Activated T-helper 1 cell treated with Interleukin-2 at 50 U/mL for 16 hours (primary cell): ENCODE measurements around the gene ARMH3.
"Not testable (repeated sequence)": the region's sequence is repeated elsewhere in the genome, so short reads cannot be mapped to it uniquely, and the experiment has no call there.

Experiments used
- DNase-seq: peaks from one replicate; pipeline ENCODE4 v3.0.0-alpha.2; 2020; ENCODE audit warnings: low read depth

The ARMH3 gene

DNA sequence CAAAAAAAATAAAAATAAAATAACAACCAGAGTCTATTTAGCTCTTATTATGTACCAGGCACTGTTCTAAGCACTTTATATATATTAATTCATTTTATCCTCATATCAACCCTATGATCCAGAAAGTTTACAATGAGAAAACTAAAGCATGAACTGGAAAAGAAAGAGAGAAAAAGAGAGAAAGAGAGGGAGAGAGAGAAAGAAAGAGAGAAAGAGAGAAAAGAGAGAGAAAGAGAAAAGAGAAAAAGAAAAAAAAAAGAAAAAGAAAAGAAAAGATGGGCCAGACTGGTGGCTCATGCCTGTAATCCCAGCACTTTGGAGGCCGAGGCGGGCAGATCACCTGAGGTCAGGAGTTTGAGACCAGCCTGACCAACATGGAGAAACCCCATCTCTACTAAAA, 9.9 kb downstream of the ARMH3 start:
- DNase-seq, result no peak

DNA sequence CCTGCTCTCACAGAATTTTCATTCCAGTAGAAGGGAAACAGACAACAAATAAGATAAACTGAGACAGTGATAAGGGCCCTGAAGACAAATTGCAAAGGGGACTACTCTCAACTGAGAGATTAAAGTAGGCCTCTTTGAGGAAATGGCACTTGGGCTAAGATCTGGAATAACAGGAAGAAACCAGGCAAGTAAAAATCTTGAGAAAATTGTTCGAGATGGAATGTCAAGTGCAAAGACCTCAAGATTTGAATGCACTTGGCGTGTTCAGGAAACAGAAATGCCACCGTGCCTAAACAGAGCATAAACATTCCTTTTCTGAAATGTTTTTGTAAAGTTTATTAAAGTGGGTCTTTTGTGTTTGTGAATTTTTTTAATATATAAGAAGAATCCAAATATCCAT, 10.7 kb downstream of the ARMH3 start:
- DNase-seq, result no peak

DNA sequence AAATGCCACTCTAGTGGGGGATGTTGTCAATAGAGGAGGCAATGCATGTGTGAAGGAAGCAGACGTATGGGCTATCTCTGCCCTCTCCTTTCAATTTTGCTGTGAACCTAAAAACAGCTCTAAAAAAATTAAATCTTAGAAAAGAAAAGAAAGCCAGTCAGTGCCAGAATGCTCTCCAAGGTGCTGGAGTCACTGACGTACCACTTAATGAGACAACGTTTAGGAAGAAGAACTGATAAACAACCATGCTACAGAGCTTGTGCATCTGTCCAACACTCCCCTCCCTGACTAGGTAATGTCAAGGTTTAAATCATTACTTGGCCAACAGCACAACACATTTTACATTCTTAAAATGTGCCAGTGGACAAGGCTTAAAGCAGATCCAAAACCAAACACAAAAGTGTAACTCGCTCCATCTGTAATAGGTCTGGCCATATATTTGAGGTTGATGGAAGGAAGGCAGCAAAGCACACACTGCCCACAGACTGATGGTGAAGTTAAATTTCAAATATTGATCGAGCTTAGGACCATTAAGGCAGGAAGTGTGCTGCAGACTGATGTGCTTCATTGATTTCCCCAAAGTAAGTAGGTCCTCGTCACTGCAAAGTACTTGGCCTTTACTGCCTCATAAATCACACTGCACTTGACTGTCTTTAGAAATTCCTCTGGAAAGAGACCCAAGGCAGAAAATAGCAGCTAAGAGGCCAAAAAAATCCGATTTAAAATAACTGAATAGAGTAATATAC, 15.5 kb downstream of the ARMH3 start:
- no peak for DNase-seq

DNA sequence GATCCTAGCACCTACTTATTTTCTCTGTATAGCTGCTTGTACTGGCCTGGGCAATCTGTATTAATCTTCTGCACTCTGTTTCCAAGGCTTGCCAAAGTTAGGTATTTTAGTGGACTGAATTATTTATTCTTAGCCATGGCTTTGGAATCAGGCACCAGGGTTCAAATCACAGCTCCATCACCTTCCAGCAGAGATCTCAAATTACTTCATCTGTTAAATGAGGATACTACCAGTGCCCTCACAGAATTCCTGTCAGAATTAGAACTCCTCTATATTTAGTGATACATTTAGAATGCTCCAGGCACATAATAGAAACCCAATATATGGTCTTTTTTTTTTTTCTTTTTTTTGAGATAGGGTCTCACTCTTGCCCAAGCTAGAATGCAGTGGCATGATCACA, 17.6 kb downstream of the ARMH3 start:
- no peak for DNase-seq

- not testable (repeated sequence) for DNase-seq
These were observed 20.2 kb downstream of the ARMH3 start for GRCh38 chr10:102035807-102036206.

DNA sequence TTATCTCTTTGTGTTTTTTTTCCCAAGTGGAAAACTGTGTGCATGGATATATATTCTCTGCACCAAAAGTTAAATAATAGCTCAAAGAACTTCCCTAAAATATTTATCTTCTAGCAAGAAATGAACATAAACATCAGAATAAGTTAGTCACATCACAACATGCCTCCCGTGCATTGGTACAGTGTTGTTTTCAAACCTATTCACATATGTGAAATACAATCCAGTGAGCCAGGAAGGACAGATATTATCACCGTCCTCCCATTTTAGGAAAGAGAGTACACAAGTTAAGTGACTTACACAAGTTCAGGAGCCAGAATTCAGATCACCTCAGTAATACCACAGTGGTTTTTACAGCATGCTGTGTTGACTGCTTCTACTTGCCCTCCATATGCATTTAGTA, 22.2 kb downstream of the ARMH3 start:
- DNase-seq, result no peak

DNA sequence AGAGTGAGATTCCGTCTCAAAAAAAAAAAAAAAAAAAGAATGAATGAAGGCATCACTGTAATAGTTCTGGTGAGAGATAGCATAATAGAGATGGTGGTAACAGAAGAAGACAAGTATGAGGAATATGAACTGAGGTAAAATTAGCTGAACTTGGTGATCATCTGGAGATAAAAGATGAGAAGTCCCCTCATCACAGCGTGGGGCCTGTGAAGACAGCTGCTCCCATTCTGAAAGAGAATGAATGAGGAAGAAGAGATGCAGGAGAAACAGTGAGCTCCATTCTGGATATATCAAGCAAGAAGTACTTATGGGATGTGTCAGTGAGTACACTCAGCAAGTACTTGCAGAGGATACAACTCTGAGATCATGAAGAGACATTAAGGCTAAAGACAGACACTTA, 28.7 kb downstream of the ARMH3 start:
- DNase-seq, result no peak

DNA sequence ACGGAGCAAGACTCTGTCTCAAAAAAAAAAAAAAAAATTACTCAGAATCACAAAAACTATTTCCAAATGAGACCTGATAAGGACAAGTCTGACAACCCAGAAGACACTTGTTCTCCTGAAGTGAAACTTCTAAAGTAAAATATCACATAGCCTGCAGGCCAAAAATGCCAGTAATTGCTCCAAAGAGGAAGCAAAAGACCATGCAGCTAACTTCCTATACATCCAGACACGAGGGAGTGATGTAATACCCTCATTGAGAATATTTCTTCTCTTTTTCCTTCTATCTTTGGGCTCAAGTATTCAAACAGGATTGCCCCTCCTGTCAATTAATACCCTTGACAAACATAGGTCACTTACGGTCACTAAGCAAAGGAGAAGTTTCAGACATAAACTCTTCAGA, 31.2 kb downstream of the ARMH3 start:
- no peak for DNase-seq

GRCh38 chr10:102020938-102021337, 35.0 kb downstream of the ARMH3 start:
- DNase-seq, result no peak

DNA sequence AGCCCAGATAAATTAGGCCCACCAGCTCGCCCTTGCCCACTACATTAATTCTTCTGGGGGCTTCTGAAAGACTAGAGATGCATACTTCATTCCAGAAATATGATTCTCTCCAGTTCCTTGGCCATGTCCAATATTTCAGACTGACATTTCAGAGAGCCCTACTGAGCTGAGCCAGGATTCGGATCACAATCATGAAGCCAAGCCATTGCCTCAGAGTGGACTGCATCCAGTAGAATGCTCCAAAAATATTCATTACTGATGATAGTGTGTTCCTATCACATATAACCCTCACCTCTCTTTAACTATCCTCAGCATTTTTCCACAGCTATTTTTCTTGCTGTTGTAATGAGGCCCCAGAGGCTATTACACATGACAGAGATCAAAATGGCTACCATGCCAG, 38.7 kb downstream of the ARMH3 start:
- DNase-seq, result no peak

- no peak for DNase-seq
These were observed 39.6 kb downstream of the ARMH3 start for GRCh38 chr10:102016416-102016815.

DNA sequence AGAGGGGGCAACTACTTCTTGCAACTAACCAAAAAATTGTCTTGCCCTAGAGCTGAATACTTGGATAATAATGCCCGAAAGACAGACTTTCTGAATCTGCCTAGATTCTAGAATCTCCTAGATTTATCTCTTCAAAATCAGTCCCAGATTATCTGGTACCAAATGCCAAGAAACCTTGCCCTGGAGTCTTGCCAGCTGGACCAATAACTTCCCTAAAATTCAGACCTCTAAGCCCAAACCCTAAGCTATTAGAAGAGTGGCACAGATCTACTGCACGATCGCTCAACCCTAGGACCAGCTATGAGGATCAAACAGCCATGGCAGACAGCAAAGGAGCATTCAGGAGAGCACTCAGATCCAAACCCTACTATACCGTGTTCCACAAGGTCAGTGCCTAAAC, 45.0 kb downstream of the ARMH3 start:
- no peak for DNase-seq

- no peak for DNase-seq
These were observed 46.1 kb downstream of the ARMH3 start for GRCh38 chr10:102009801-102010425.

DNA sequence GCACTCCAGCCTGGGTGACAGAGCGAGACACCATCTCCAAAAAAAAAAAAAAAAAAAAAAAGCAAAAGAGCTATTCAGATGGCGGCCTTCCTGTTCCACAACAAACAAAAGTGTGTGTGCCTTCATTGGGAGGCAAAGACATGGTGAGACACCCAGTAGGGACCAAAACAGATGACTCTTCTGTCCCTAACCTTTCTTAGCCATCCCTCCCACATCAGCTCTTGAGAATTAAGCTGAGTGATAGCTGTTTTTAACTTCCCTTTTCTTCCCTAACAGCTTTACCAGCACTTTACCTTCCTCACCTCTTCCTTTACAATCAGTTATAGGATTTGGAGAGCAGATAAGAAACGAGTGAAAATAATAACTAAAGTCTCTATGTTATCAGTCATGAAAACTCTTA, 48.2 kb downstream of the ARMH3 start:
- no peak for DNase-seq

DNA sequence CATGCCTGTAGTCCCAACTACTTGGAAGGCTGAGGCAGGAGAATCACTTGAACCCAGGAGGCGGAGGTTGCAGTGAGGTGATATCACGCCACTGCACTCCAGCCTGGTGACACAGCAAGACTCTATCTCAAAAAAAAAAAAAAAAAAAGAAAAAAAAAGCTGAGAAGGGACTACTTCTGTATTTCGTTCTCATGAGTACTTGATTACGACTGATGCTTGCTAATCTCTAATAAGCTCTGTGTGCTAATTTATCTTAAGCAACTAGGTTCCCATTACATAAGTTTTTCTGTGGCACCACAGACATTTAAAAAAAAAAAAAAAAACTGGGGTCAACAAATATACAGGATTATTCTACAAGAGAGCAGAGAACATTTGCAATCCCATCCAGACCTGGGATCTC, 48.9 kb downstream of the ARMH3 start:
- not testable (repeated sequence) for DNase-seq

DNA sequence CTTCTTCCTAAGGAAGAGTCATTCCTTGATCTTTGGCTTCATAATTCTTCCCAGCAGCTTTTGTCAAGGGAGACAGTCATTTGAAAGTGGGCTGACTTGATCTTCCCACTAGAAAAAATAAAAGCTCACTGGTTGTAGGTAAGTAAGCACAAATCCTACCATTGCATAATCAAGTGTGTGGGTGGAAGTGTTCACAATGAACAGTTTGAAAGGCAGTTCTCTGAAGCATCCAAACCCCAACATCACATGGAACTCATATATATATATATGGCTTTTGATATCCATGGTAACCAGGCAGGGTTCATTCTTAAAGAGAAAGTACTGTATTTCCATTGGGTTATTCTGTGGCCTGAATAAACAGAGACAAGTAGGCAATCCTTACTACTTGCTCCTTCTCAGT, 51.6 kb downstream of the ARMH3 start:
- no peak for DNase-seq

DNA sequence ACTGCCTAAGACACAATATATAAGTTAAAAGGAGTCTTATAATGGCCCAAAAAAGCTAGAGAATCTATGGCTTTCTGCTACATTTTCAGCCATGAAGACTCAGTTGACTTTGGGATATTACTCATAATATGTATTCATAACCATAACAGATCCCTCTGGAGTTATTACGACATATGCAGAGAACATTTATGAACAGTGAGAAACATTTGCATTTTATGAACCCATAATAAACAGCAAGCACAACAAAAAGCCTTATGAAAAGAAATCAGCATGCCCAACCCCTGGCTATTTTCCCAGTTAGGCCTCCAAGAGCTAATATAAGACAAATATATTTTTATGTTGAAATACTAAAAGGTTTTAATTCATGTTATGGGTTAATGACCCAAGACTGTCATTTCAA, 52.4 kb downstream of the ARMH3 start:
- DNase-seq, result no peak

DNA sequence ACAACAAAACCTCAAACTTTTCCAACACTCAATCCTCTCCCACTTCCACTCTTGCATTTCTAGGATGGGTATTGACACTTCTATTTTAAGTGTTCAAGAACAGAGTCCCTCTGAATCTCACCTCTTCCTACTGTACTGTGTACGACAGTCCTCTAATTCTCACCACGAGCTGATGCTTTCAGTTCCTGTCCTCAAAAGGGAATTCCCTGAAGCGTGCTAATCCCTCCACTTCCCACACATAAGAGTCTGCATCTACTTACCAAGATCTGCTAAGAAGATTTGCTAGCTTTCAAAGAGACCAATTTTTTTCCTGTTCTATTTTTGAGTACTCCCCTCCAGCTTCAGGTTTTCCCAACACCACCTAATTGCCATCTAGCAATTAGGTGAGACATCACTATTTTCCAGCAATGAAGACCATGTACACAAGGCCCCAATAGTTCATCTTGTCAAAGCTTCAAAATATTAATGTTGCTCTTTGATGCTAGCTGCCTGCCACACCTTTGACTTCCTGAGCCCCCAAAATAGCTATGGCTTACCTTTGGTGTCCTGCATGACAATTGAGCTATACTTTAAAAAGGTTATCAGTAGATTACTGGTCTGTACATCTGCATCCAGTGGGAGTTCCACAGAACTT, 54.4 kb downstream of the ARMH3 start:
- DNase-seq, result no peak

- no peak for DNase-seq
These were observed 58.2 kb downstream of the ARMH3 start for GRCh38 chr10:101997803-101998202.

DNA sequence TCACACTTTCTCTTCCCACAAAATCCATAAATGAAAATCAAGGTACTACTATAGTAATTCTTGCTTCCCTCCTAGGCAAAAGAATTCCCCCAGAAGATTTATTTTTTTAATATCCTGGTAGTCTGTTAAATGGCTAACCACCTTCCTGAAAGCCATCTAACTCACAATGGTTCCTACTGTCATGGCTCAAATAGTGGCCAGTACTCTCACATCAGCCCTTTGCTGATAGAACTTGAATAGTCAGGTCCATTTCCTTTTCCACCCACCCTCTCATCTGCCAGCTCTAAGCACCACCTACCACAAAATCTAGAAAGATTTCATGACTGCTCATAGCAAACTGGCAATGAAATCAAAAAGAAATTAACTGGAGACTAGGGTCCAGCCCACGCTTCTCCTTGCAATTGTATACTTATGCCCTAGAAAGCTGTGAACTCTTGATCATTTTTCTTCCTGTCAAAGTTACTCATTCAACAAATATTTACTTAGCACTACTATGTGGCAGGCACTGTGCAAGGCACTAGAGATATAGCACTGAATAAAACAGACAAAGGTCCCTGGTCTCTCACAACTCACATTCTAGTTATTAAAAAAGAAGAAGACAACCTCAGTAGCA, 60.4 kb downstream of the ARMH3 start:
- DNase-seq, result no peak

GRCh38 chr10:101993651-101994200, 62.2 kb downstream of the ARMH3 start:
- no peak for DNase-seq

DNA sequence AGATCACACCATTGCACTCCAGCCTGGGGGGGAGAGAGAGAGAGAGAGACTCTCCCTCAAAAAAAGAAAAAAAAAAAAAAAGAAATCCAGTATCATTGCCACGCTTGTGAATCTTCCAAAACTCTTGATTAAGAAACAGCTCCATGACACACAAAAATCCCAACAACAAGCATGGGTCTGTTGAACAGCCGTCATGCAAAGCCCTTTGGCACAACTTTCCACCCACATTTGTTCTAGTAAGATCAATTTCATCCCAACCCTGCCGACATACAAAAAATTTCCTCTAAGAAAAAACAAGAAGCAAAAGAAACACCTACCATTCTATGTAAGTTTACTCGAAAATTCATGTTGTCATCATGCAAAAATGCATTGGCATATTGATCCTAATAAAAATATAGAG, 62.8 kb downstream of the ARMH3 start:
- DNase-seq, result no peak

DNA sequence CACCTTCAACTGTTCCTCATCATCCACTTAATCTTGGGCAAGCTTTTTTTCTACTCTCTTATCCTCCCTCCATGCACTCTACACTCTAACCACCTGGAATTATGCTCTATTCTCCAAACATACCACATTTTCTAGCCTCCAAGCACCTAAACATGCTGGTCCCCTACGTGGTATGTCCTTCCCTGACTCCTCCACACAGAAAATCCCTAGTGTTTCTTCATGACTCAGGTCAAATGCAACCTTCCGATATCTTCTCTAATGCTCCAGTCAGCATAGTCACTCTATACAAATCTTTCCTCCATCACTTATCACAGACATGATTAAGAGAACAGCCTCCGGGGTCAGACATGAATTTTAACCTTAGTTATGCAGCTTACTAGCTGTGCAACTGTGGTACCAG, 68.8 kb downstream of the ARMH3 start:
- no peak for DNase-seq
